NT2/D1 (cell line): ENCODE data around the gene DAPK2.

Experiments used
- DNase-seq: peaks from one replicate; pipeline ENCODE4 v3.0.0-alpha.2; 2011; ENCODE audit warnings: low read depth, low spot score
- H3K27me3 ChIP-seq: 2 replicates; pipeline ENCODE4 v1.6.0; 2011; ENCODE audit warnings: mild to moderate bottlenecking; ENCODE audit not compliant: insufficient read length, insufficient read depth
- H3K36me3 ChIP-seq: 2 replicates; pipeline ENCODE4 v1.6.1; 2011; ENCODE audit warnings: mild to moderate bottlenecking, low read length, mixed read lengths; ENCODE audit not compliant: insufficient read depth, insufficient read length
- H3K4me1 ChIP-seq: 2 replicates; pipeline ENCODE4 v1.5.1; 2011; ENCODE audit not compliant: insufficient read depth, insufficient read length
- H3K4me3 ChIP-seq: 2 replicates; pipeline ENCODE4 v1.5.1; 2011; ENCODE audit warnings: low read depth; ENCODE audit not compliant: insufficient read length
- H3K9ac ChIP-seq: 2 replicates; pipeline ENCODE4 v1.6.0; 2011; ENCODE audit warnings: low read depth; ENCODE audit not compliant: insufficient read length
- H3K9me3 ChIP-seq: 2 replicates; pipeline ENCODE4 v1.5.1; 2011; ENCODE audit warnings: mild to moderate bottlenecking, low read length; ENCODE audit not compliant: insufficient read depth
- SUZ12 ChIP-seq: IDR thresholded peaks from 2 replicates; pipeline ENCODE4 v1.6.1; 2011; ENCODE audit not compliant: insufficient read length, insufficient read depth; ENCODE audit errors: extremely low read depth
- YY1 ChIP-seq: IDR thresholded peaks from 2 replicates; pipeline ENCODE4 v1.6.1; 2011; ENCODE audit not compliant: insufficient read length, insufficient read depth
- ZNF274 ChIP-seq: IDR thresholded peaks from 2 replicates; pipeline ENCODE4 v1.6.1; 2011; ENCODE audit warnings: mild to moderate bottlenecking, low read depth, low read length

DAPK2 gene

GRCh38 chr15:64051407-64052259 is 5.3 kb upstream of the DAPK2 start:
- TF ChIP-seq YY1 (no peak), SUZ12 (no peak), ZNF274 (no peak)
- no peaks in the 10 kb centered on the region for H3K36me3 ChIP-seq
- H3K27me3 ChIP-seq = peaks cover 16% of the 10 kb centered on the region
- no peaks in the 10 kb centered on the region for H3K9me3 ChIP-seq
- H3K4me3 ChIP-seq = no peak overlapping the region
- H3K4me1 ChIP-seq = peaks cover 7% of the 10 kb centered on the region
- H3K9ac ChIP-seq = no peak overlapping the region
- DNase-seq = no peak

GRCh38 chr15:64051093-64051402 is 4.8 kb upstream of the DAPK2 start:
- Histone ChIP-seq H3K9me3 (no peaks in the 10 kb centered on the region), H3K36me3 (no peaks in the 10 kb centered on the region), H3K27me3 (peaks cover 18% of the 10 kb centered on the region), H3K4me3 (no peak overlapping the region), H3K9ac (no peak overlapping the region), H3K4me1 (peaks cover 8% of the 10 kb centered on the region)
- no peak for DNase-seq
- TF ChIP-seq ZNF274 (no peak), SUZ12 (no peak), YY1 (no peak)

- H3K27me3 ChIP-seq = peaks cover 24% of the 10 kb centered on the region
- H3K4me3 ChIP-seq = no peak overlapping the region
- DNase-seq = no peak
- H3K9me3 ChIP-seq = no peaks in the 10 kb centered on the region
- H3K36me3 ChIP-seq = no peaks in the 10 kb centered on the region
- no peak overlapping the region for H3K9ac ChIP-seq
- TF ChIP-seq SUZ12 = no peak
- no peak for TF ChIP-seq ZNF274
- TF ChIP-seq YY1 = no peak
- H3K4me1 ChIP-seq = peaks cover 12% of the 10 kb centered on the region
Measured at GRCh38 chr15:64050281-64051092, 4.2 kb upstream of the DAPK2 start.

GRCh38 chr15:64048781-64049460 is 2.6 kb upstream of the DAPK2 start:
- Histone ChIP-seq H3K9ac (no peak overlapping the region), H3K4me1 (peaks cover 12% of the 10 kb centered on the region), H3K36me3 (no peaks in the 10 kb centered on the region), H3K9me3 (no peaks in the 10 kb centered on the region), H3K27me3 (peaks cover 37% of the 10 kb centered on the region), H3K4me3 (no peak overlapping the region)
- DNase-seq = no peak
- TF ChIP-seq SUZ12 (no peak), YY1 (no peak), ZNF274 (no peak)

- H3K4me3 ChIP-seq = peak overlapping the region; percentile 55
- H3K27me3 ChIP-seq = peaks cover 37% of the 10 kb centered on the region
- H3K4me1 ChIP-seq = peaks cover 7% of the 10 kb centered on the region
- H3K9ac ChIP-seq = peak overlapping the region; percentile 73
- no peaks in the 10 kb centered on the region for H3K9me3 ChIP-seq
- no peaks in the 10 kb centered on the region for H3K36me3 ChIP-seq
- DNase-seq = no peak
- TF ChIP-seq YY1 = no peak
- TF ChIP-seq SUZ12 = no peak
- TF ChIP-seq ZNF274 = no peak
Measured at GRCh38 chr15:64045774-64046420, 388 bp downstream of the DAPK2 start.

- H3K9me3 ChIP-seq = no peaks in the 10 kb centered on the region
- H3K4me3 ChIP-seq = no peak overlapping the region
- H3K36me3 ChIP-seq = no peaks in the 10 kb centered on the region
- no peak for TF ChIP-seq YY1
- TF ChIP-seq ZNF274 = no peak
- no peak for TF ChIP-seq SUZ12
- peaks cover 7% of the 10 kb centered on the region for H3K4me1 ChIP-seq
- H3K9ac ChIP-seq = no peak overlapping the region
- no peak for DNase-seq
- peaks cover 37% of the 10 kb centered on the region for H3K27me3 ChIP-seq
Measured at GRCh38 chr15:64045101-64045435, 1.2 kb downstream of the DAPK2 start.
